Stomach (tissue), 4 donors: ENCODE measurements around the gene ANKRA2.

Experiments used
- CTCF ChIP-seq, 7 experiments: fragments of 450-650 bp in 4 of 7; fragments of 200-600 bp in 3 of 7; sonication (generic) in 3 of 7; IDR thresholded peaks; one replicate each; pipeline ENCODE4 v1.5.1; 2016 to 2019; ENCODE audit warnings: antibody characterized with exemption in 7 of 7, control low read depth in 2 of 7, mild to moderate bottlenecking in 1 of 7
- EP300 ChIP-seq: sonication (generic); formaldehyde crosslinking; IDR thresholded peaks from one replicate; pipeline ENCODE4 v1.6.1; 2017; ENCODE audit warnings: antibody characterized with exemption
- POLR2A ChIP-seq, 4 donors: fragments of 450-650 bp; IDR thresholded peaks; one replicate each; pipeline ENCODE4 v1.6.1; 2016; ENCODE audit warnings: antibody characterized with exemption in 4 of 4, control low read depth in 2 of 4, mild to moderate bottlenecking in 1 of 4, moderate library complexity in 1 of 4
- POLR2AphosphoS5 ChIP-seq, 3 donors: sonication (generic); formaldehyde crosslinking; IDR thresholded peaks; one replicate each; pipeline ENCODE4 v1.6.1; 2016; ENCODE audit warnings: antibody characterized with exemption in 3 of 3

GRCh38 chr5:73552642-73553041, 12.8 kb downstream of the ANKRA2 start:
- TF ChIP-seq CTCF (IDR thresholded peaks at IDR 0.05) (no peak), POLR2AphosphoS5 (IDR thresholded peaks at IDR 0.05) (no peak), EP300 (no peak), POLR2A (IDR thresholded peaks at IDR 0.05) (no peak)
